Uterus (tissue), 4 donors: ENCODE data around the gene PLOD3. TPM values are rescaled to one million over a fixed set of nuclear protein-coding genes. Genes with fewer than 3 reads are reported as not detected.

Experiments used
- DNase-seq, 2 donors: peaks; one replicate each; pipeline ENCODE4 v3.0.0-alpha.2; 2019 to 2020
- H3K27ac ChIP-seq, 2 donors: fragments of 200-600 bp; sonication (generic); 1 replicate in 1 of 2; 2 replicates in 1 of 2; pipeline ENCODE4 v1.5.1; 2016 to 2018
- H3K27me3 ChIP-seq, 2 donors: fragments of 200-600 bp; sonication (generic); one replicate each; pipeline ENCODE4 v1.5.1; 2018 to 2019; ENCODE audit warnings: control low read depth in 1 of 2
- H3K36me3 ChIP-seq, 2 donors: fragments of 200-600 bp; sonication (generic); one replicate each; pipeline ENCODE4 v1.5.1; 2019; ENCODE audit warnings: control low read depth in 1 of 2
- H3K4me1 ChIP-seq, 2 donors: fragments of 200-600 bp; sonication (generic); one replicate each; pipeline ENCODE4 v1.5.1; 2018 to 2019; ENCODE audit warnings: control low read depth in 1 of 2
- H3K4me3 ChIP-seq, 2 donors: fragments of 200-600 bp; sonication (generic); 1 replicate in 1 of 2; 2 replicates in 1 of 2; pipeline ENCODE4 v1.5.1; 2018 to 2019; ENCODE audit warnings: mild to moderate bottlenecking in 1 of 2
- H3K9me3 ChIP-seq, 2 donors: fragments of 200-600 bp; sonication (generic); one replicate each; pipeline ENCODE4 v1.5.1; 2019; ENCODE audit warnings: control low read depth in 1 of 2
- POLR2A ChIP-seq, 2 donors: fragments of 450-650 bp; IDR thresholded peaks; one replicate each; pipeline ENCODE4 v1.6.1; 2016; ENCODE audit warnings: antibody characterized with exemption in 2 of 2, mild to moderate bottlenecking in 1 of 2, moderate library complexity in 1 of 2
- intact Hi-C: fragments of 100-400 bp; cut with DNase I; formaldehyde crosslinking; loops from one replicate; pipeline ENCODE4 v1.15.1; 2023; ENCODE audit warnings: low total_unique reads
- total RNA-seq, 4 donors: library from RNA; depleted of rRNA in 3 of 4; stranded (reverse); fragments of >200 nt in 3 of 4; gene quantifications; one replicate each; pipeline versions ENCODE4 v1.1.0 to v1.2.4, GENCODE V29; 2014 to 2023
- TF ChIP-seq, protein P1 (sequence below), 4 experiments: fragments of 200-600 bp in 2 of 4; fragments of 450-650 bp in 2 of 4; sonication (generic) in 2 of 4; IDR thresholded peaks; one replicate each; pipeline ENCODE4 v1.5.1; 2016 to 2019; ENCODE audit warnings: antibody characterized with exemption in 4 of 4, mild to moderate bottlenecking in 2 of 4, moderate library complexity in 1 of 4
- donor health status: DM: yes; HTN: yes; CAD: no.

Gene PLOD3
- total RNA-seq, 4 donors from 2014 or later = 29.2 to 75.4 (median 34.1) TPM

DNA sequence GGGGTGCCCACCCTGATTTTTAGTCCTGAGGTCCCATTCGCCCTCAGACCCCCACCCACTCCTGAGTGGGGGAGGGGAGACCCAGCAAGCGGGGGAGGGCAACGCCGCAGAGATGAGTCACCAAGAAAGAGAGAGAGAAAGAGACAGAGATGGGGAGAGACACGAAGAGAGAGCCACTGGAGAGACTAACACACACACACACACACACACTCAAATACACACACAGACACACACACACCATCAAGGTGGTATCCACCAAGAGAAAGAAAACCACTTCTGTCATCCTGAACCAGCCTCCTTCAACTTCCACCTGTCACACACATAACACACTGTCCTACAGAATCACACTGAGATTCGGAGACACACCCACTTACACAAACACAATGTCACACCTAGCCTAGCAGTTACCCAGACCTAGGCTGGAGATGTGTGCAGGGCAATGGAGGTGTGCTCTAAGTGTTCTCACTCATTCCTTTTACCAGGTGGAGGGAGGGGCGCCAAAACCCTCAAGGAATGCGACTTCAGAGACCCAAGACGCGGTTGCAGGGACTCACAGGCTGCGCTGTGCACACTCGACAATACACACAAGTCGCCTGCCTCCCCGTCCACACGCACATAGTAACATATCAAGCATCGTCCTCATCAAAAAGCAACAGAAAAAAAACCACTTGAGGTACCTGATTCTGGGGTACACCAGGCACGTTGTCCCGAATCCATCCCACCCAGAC is 48.1 kb downstream of the PLOD3 start:
- Histone ChIP-seq H3K27me3 (peaks cover 54 to 78% of the 10 kb centered on the region in 2 donors), H3K9me3 (no peaks in the 10 kb centered on the region), H3K27ac (no peak overlapping the region), H3K4me1 (peaks cover 6 to 21% of the 10 kb centered on the region in 2 donors), H3K36me3 (no peaks in the 10 kb centered on the region), H3K4me3 (no peak overlapping the region)
- DNase-seq = no peak
- intact Hi-C loops = no loop called here
- no peak for TF ChIP-seq POLR2A (IDR thresholded peaks at IDR 0.05)
- TF ChIP-seq, protein P1, sequence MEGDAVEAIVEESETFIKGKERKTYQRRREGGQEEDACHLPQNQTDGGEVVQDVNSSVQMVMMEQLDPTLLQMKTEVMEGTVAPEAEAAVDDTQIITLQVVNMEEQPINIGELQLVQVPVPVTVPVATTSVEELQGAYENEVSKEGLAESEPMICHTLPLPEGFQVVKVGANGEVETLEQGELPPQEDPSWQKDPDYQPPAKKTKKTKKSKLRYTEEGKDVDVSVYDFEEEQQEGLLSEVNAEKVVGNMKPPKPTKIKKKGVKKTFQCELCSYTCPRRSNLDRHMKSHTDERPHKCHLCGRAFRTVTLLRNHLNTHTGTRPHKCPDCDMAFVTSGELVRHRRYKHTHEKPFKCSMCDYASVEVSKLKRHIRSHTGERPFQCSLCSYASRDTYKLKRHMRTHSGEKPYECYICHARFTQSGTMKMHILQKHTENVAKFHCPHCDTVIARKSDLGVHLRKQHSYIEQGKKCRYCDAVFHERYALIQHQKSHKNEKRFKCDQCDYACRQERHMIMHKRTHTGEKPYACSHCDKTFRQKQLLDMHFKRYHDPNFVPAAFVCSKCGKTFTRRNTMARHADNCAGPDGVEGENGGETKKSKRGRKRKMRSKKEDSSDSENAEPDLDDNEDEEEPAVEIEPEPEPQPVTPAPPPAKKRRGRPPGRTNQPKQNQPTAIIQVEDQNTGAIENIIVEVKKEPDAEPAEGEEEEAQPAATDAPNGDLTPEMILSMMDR (IDR thresholded peaks at IDR 0.05) = no peak

DNA sequence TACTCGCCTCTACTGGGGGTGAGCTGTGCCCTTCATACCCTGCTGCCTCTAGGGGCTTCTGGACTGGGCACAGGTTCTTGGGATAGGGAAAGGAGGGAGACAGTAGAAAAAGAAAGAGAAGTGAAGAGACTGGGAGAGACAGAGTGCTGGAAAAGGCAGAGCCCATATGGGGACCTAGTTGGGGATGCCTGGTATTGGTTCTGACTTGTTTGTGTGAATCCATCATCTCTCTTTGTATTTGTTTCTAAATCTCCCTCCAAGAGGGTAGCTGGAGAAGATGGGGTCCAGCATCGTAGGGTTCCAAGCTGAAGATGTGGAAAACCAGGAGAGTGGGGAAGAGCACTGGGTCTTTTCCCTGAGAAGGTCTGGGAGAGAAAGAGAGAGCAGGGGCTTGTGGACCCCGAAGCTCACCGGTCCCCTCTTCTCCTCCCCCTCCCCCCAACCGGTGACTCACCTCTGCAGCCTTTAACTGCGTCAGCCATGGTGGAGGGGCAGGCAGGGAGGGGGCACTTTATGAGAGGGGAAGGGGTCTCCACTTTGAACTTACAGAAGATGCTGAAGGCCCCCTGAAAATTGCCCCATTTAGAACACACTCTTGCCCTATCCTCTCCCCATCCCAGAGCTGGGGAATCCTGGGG is 48.9 kb downstream of the PLOD3 start:
- intact Hi-C loops = no loop called here
- TF ChIP-seq POLR2A (IDR thresholded peaks at IDR 0.05) = no peak
- TF ChIP-seq, protein P1 (IDR thresholded peaks at IDR 0.05) = no peak
- H3K27me3 ChIP-seq = peaks cover 55 to 75% of the 10 kb centered on the region in 2 donors

DNA sequence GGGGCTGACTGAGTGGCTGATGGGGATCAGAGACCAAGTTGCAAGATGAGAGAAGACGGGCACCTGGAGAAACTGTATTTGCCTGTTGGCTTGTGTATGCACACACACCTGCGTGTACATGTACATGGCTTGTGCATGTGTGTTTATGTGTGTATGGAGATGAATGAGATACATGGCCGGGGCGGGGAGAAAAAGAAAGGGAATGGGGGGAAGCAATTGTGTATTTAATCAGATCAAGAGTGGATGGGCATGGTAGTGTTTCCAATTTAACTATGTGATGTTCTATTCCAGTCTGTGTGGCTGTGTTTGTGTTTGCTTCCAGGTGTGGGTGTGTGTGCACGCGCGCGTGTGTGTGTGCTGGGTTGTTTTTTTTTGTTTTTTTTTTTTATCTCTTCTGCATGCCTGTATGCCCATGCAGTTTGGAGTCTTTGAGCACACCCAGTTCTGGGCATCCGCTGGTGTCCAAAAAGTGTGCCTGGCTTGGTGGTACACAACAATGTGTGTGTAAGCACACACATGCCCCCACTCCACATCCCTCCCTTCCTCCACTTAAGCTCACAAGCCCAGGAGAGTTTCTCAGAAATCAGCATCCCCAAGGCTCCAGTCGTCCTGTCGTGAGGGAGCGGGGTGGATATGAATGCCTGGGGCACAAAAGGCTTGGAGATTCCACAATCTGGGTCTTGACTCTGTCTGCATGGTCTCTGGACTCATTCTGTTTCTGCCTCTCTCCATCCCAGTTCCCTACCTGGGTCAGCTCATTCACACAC is 49.6 kb downstream of the PLOD3 start:
- no peak for DNase-seq
- no peaks in the 10 kb centered on the region for H3K36me3 ChIP-seq
- no peak overlapping the region for H3K4me3 ChIP-seq
- no peak for TF ChIP-seq POLR2A (IDR thresholded peaks at IDR 0.05)
- intact Hi-C loops = no loop called here
- peaks cover 50 to 68% of the 10 kb centered on the region in 2 donors for H3K27me3 ChIP-seq
- H3K4me1 ChIP-seq = peaks cover 6 to 26% of the 10 kb centered on the region in 2 donors
- H3K9me3 ChIP-seq = no peaks in the 10 kb centered on the region
- no peak overlapping the region for H3K27ac ChIP-seq

More for the DNA sequence above, 48.9 kb downstream of the PLOD3 start:
- Histone ChIP-seq H3K36me3 (no peaks in the 10 kb centered on the region), H3K4me3 (no peak overlapping the region), H3K4me1 (peaks cover 6 to 24% of the 10 kb centered on the region in 2 donors), H3K9me3 (no peaks in the 10 kb centered on the region), H3K27ac (no peak overlapping the region)
- DNase-seq = no peak

DNA sequence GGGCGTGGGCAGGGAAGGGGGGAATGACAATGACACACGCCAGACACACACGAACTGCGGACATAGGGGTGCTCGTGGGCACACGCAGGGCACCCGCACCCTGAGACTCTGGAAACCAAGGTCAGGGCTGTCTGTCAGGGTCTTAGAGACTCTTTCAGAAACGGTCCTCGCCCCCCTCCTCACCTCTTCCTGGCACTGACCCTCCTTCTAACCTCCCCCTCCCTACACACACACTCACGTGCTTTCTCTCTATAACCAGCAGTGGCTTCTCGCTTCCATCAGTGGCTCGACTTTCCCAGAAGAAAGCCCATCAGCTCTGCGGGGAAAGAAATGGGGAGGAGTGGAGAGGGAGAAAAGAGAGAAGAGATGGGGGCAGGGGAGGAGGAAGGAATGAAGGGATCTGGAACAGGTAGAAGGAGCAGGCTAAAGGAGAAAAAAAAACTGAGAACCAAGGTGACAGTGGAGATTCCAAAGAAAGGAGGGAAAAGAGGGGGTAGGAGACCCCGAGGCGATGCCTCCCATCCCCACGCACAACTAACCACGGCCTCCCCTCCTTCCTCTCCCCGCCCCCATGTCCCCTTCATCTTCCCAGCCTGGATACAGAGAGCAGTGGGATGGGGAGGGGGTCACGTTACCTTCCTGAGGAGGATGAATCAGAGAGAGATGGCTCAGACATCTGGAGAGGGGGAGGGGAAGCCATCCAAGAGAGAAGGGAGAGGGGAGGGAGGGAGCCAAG is 50.3 kb downstream of the PLOD3 start:
- TF ChIP-seq, protein P1 (IDR thresholded peaks at IDR 0.05) = no peak
- TF ChIP-seq POLR2A (IDR thresholded peaks at IDR 0.05) = no peak
- Histone ChIP-seq H3K9me3 (no peaks in the 10 kb centered on the region), H3K4me1 (peaks cover 6 to 23% of the 10 kb centered on the region in 2 donors), H3K4me3 (no peak overlapping the region), H3K27ac (no peak overlapping the region), H3K36me3 (no peaks in the 10 kb centered on the region), H3K27me3 (peaks cover 44 to 64% of the 10 kb centered on the region in 2 donors)
- DNase-seq = no peak
- intact Hi-C loops = no loop called here

DNA sequence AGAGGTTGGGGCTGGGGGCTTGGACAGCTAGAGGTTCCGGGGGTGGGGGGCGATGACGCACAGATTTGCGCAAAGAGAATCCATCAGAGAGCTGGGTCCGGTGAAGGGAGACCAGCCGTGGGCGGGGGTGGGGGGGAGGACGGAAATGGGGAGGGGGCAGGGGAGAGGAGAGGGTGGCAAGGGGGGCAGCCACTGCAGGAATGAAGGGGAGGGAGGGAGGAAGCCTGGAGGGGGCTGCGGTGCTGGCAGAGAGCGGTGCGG is 50.8 kb downstream of the PLOD3 start:
- Histone ChIP-seq H3K4me1 (peaks cover 6 to 23% of the 10 kb centered on the region in 2 donors), H3K4me3 (no peak overlapping the region), H3K27ac (no peak overlapping the region), H3K9me3 (no peaks in the 10 kb centered on the region), H3K36me3 (no peaks in the 10 kb centered on the region), H3K27me3 (peaks cover 39 to 59% of the 10 kb centered on the region in 2 donors)
- DNase-seq = no peak
- TF ChIP-seq, protein P1 (IDR thresholded peaks at IDR 0.05) = no peak
- no peak for TF ChIP-seq POLR2A (IDR thresholded peaks at IDR 0.05)
- intact Hi-C loops = no loop called here
